Measurements from ENCODE around the gene SCCPDH. TPM values are rescaled to one million over a fixed set of nuclear protein-coding genes. Genes with fewer than 3 reads are reported as not detected.

Gene SCCPDH, protein sequence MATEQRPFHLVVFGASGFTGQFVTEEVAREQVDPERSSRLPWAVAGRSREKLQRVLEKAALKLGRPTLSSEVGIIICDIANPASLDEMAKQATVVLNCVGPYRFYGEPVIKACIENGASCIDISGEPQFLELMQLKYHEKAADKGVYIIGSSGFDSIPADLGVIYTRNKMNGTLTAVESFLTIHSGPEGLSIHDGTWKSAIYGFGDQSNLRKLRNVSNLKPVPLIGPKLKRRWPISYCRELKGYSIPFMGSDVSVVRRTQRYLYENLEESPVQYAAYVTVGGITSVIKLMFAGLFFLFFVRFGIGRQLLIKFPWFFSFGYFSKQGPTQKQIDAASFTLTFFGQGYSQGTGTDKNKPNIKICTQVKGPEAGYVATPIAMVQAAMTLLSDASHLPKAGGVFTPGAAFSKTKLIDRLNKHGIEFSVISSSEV
- 27.4 and 41.0 TPM in 2 replicates for total RNA-seq

DNA sequence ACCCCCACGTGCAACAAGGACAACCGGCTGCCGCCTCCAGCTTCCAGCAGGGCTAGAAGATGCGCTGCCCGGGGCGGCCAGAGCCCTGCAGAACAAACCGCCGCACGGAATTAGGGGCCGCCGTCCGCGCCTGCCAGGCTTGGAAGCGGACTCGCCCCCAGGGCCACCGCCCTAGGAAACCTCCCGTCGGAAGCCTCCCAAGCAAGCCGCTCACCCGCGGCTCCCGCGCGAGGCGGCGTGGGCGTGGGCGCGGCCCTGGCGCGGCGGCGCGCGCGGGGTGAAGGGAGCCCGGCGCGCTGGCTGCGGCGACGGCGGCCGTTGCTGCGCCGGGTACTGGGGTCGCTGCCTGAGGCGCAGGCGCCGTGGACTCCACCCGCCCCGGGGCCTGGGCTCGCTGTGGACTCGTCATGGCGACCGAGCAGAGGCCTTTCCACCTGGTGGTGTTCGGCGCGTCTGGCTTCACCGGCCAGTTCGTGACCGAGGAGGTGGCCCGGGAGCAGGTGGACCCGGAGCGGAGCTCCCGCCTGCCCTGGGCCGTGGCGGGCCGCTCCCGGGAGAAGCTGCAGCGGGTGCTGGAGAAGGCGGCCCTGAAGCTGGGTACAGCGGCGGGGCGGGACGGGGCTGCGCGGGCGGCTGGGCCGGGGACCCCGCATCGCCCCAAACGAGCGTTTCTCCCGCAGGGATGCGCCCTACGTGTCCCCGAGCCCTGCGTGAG lies at the start of gene SCCPDH:
Gene SCCPDH (plus strand): TSS at position 394 of the 715 bp plus-strand sequence. CDS start 14 bp downstream, at position 408.

Other genes with a start within 250 kb of the SCCPDH start
- gene SMYD3, start 217.1 kb upstream of the SCCPDH start, total RNA-seq: 13.6 and 14.4 TPM in 2 replicates
- gene TFB2M, start 158.1 kb upstream of the SCCPDH start, total RNA-seq: 15.2 and 18.1 TPM in 2 replicates
- 9.9 and 11.0 TPM in 2 replicates for gene CNST, start 158.0 kb upstream of the SCCPDH start, total RNA-seq
- 16.4 and 17.8 TPM in 2 replicates for gene AHCTF1, start 207.5 kb downstream of the SCCPDH start, total RNA-seq